H1 (cell line): ENCODE results near the gene MYOG. TPM values are rescaled to one million over a fixed set of nuclear protein-coding genes. Genes with fewer than 3 reads are reported as not detected.

Experiments used
- CTCF ChIA-PET: fragments of 300-600 bp; sonication (Branson Sonifier 250); formaldehyde crosslinking; loops from one replicate; lab custom pipeline; 2021; ENCODE audit not compliant: partially characterized antibody; lab: Charles Lee
- POLR2A ChIA-PET: fragments of 300-600 bp; sonication (Branson Sonifier 250); formaldehyde crosslinking; loops from one replicate; lab custom pipeline; 2021; ENCODE audit warnings: inconsistent platforms; ENCODE audit not compliant: partially characterized antibody; lab: Charles Lee
- DNase-seq, 2 experiments: peaks; one replicate each; pipeline versions ENCODE4 v3.0.0 to v3.0.0-alpha.2; 2010 to 2022; ENCODE audit warnings: low spot score in 2 of 2, low read depth in 1 of 2, mixed read lengths in 1 of 2
- FAIRE-seq: peaks from 2 replicates; lab custom pipeline; 2011; peaks lifted over from hg19 to GRCh38; lab: Jason Lieb, UNC
- H2AFZ ChIP-seq: 2 replicates; pipeline ENCODE4 v1.8.1; 2012; ENCODE audit warnings: low read length, inconsistent platforms
- H2AK5ac ChIP-seq: 2 replicates; pipeline ENCODE4 v1.6.1; 2013; ENCODE audit warnings: low read depth, low read length
- H2BK120ac ChIP-seq: replicated peaks from 2 replicates; pipeline ENCODE3; 2013; ENCODE audit warnings: low read depth, low read length, inconsistent platforms
- H2BK12ac ChIP-seq: 2 replicates; pipeline ENCODE4 v1.6.1; 2013; ENCODE audit warnings: low read depth, low read length
- H2BK15ac ChIP-seq: 2 replicates; pipeline ENCODE4 v1.6.1; 2013; ENCODE audit warnings: low read length
- H2BK20ac ChIP-seq: 2 replicates; pipeline ENCODE4 v1.6.1; 2013; ENCODE audit warnings: low read length
- H2BK5ac ChIP-seq: 2 replicates; pipeline ENCODE4 v1.6.1; 2013; ENCODE audit warnings: low read depth, low read length
- H3K14ac ChIP-seq: 2 replicates; pipeline ENCODE4 v1.6.1; 2013; ENCODE audit warnings: inconsistent platforms; ENCODE audit not compliant: insufficient read length
- H3K18ac ChIP-seq: 2 replicates; pipeline ENCODE4 v1.6.1; 2013; ENCODE audit warnings: low read length; ENCODE audit errors: extremely low read depth
- H3K23ac ChIP-seq: 2 replicates; pipeline ENCODE4 v1.6.1; 2013; ENCODE audit warnings: inconsistent platforms; ENCODE audit not compliant: insufficient read length
- H3K23me2 ChIP-seq: 2 replicates; pipeline ENCODE4 v1.6.1; 2013; ENCODE audit warnings: low read depth, low read length
- H3K27ac ChIP-seq: 2 replicates; pipeline ENCODE4 v1.6.1; 2011; ENCODE audit warnings: low read depth, low read length, inconsistent platforms
- H3K27me3 ChIP-seq, 4 experiments: replicated peaks in 1 of 4; 1 replicate in 1 of 4; 2 replicates in 3 of 4; pipeline versions ENCODE4 v1.6.1 to v1.8.1; 2011 to 2013; ENCODE audit warnings: low read length in 3 of 4, mild to moderate bottlenecking in 3 of 4, inconsistent platforms in 2 of 4, mixed read lengths in 2 of 4, moderate library complexity in 1 of 4; ENCODE audit not compliant: control insufficient read depth in 3 of 4, insufficient read depth in 3 of 4; ENCODE audit errors: extremely low read depth in 1 of 4
- H3K36me3 ChIP-seq, 4 experiments: 2 replicates each; pipeline versions ENCODE4 v1.6.1 to v1.8.1; 2011 to 2013; ENCODE audit warnings: mild to moderate bottlenecking in 4 of 4, low read length in 3 of 4, moderate library complexity in 2 of 4, control low read depth in 1 of 4, inconsistent platforms in 1 of 4; ENCODE audit not compliant: insufficient read depth in 4 of 4, control insufficient read depth in 2 of 4
- H3K4ac ChIP-seq: replicated peaks from 2 replicates; pipeline ENCODE3; 2013; ENCODE audit warnings: low read length, low read depth, mixed read lengths, inconsistent platforms; ENCODE audit not compliant: insufficient read length
- H3K4me1 ChIP-seq, 4 experiments: replicated peaks in 1 of 4; 1 replicate in 1 of 4; 2 replicates in 3 of 4; pipeline versions ENCODE4 v1.6.1 to v1.8.1; 2011 to 2013; ENCODE audit warnings: low read length in 3 of 4, inconsistent platforms in 2 of 4, mixed read lengths in 1 of 4; ENCODE audit not compliant: insufficient read depth in 4 of 4, control insufficient read depth in 3 of 4
- H3K4me2 ChIP-seq, 2 experiments: 2 replicates each; pipeline versions ENCODE4 v1.6.1 to v1.8.1; 2011 to 2013; ENCODE audit warnings: low read depth in 2 of 2, low read length in 2 of 2, control low read depth in 1 of 2, inconsistent platforms in 1 of 2, mild to moderate bottlenecking in 1 of 2; ENCODE audit not compliant: insufficient read depth in 1 of 2
- H3K4me3 ChIP-seq, 4 experiments: fragments of 200-600, 300-600 bp in 1 of 4; sonication (generic), shearing (Covaris generic), sonication (Bioruptor Twin) in 1 of 4; 2 replicates each; pipeline versions ENCODE4 v1.5.1 to v1.8.1; 2011 to 2016; ENCODE audit warnings: low read length in 4 of 4, low read depth in 3 of 4, control low read depth in 2 of 4, inconsistent platforms in 2 of 4, mild to moderate bottlenecking in 2 of 4, mixed read lengths in 1 of 4, moderate library complexity in 1 of 4; ENCODE audit not compliant: insufficient read depth in 2 of 4; ENCODE audit errors: extremely low read depth in 1 of 4
- H3K56ac ChIP-seq: replicated peaks from 2 replicates; pipeline ENCODE3; 2013; ENCODE audit warnings: low read depth, mild to moderate bottlenecking, mixed read lengths, low read length, inconsistent platforms; ENCODE audit not compliant: insufficient read length
- H3K79me1 ChIP-seq: 2 replicates; pipeline ENCODE4 v1.6.1; 2013; ENCODE audit warnings: low read depth, low read length, control low read depth
- H3K79me2 ChIP-seq, 2 experiments: 2 replicates each; pipeline versions ENCODE4 v1.6.1 to v1.8.1; 2012 to 2013; ENCODE audit warnings: low read length in 2 of 2, mild to moderate bottlenecking in 2 of 2, inconsistent platforms in 1 of 2; ENCODE audit not compliant: insufficient read depth in 2 of 2, control insufficient read depth in 1 of 2
- H3K9ac ChIP-seq, 4 experiments: replicated peaks in 1 of 4; 1 replicate in 1 of 4; 2 replicates in 3 of 4; pipeline versions ENCODE4 v1.6.1 to v1.8.1; 2011 to 2013; ENCODE audit warnings: low read depth in 3 of 4, low read length in 3 of 4, control low read depth in 2 of 4, mild to moderate bottlenecking in 2 of 4, moderate library complexity in 2 of 4, inconsistent platforms in 1 of 4; ENCODE audit errors: extremely low read depth in 1 of 4
- H3K9me3 ChIP-seq, 2 experiments: 2 replicates each; pipeline versions ENCODE4 v1.6.1 to v1.8.1; 2012 to 2013; ENCODE audit warnings: mild to moderate bottlenecking in 2 of 2, moderate library complexity in 2 of 2, control low read depth in 1 of 2, inconsistent platforms in 1 of 2, low read depth in 1 of 2, low read length in 1 of 2, mixed read lengths in 1 of 2; ENCODE audit not compliant: insufficient read depth in 2 of 2
- H4K20me1 ChIP-seq, 2 experiments: replicated peaks in 1 of 2; 2 replicates each; pipeline versions ENCODE3 to v1.8.1; 2011 to 2013; ENCODE audit warnings: inconsistent platforms in 2 of 2, low read length in 2 of 2, mild to moderate bottlenecking in 1 of 2; ENCODE audit not compliant: insufficient read depth in 2 of 2, control insufficient read depth in 1 of 2
- H4K5ac ChIP-seq: 2 replicates; pipeline ENCODE4 v1.6.1; 2013; ENCODE audit warnings: low read length, low read depth, mixed read lengths, inconsistent platforms; ENCODE audit not compliant: insufficient read length
- H4K8ac ChIP-seq: 2 replicates; pipeline ENCODE4 v1.8.0; 2013; ENCODE audit warnings: mild to moderate bottlenecking, moderate library complexity, low read length, inconsistent platforms; ENCODE audit not compliant: insufficient read depth; ENCODE audit errors: extremely low read depth
- H4K91ac ChIP-seq: replicated peaks from 2 replicates; pipeline ENCODE3; 2013; ENCODE audit warnings: low read length, mixed read lengths, inconsistent platforms; ENCODE audit not compliant: insufficient read length
- CEBPB ChIP-seq: IDR thresholded peaks from 2 replicates; pipeline ENCODE4 v1.6.1; 2012; ENCODE audit warnings: low read depth, low read length
- PHF8 ChIP-seq: fragments of 200-600 bp; sonication (generic); conservative IDR thresholded peaks from 2 replicates; pipeline ENCODE4 v1.7.1; 2012; ENCODE audit warnings: low read depth, mild to moderate bottlenecking, inconsistent platforms, low read length, moderate library complexity
- RNF2 ChIP-seq: fragments of 200-900, 300-1000 bp; sonication (generic); IDR thresholded peaks from 2 replicates; pipeline ENCODE4 v1.7.1; 2016; ENCODE audit warnings: borderline replicate concordance, low read depth, mild to moderate bottlenecking, antibody characterized with exemption, low read length; ENCODE audit not compliant: poor library complexity, severe bottlenecking; ENCODE audit errors: missing control alignments
- SAP30 ChIP-seq: fragments of 300-600 bp; sonication (generic); IDR thresholded peaks from 2 replicates; pipeline ENCODE4 v1.7.1; 2012; ENCODE audit warnings: low read length, moderate library complexity, mild to moderate bottlenecking, inconsistent platforms; ENCODE audit not compliant: insufficient read depth, insufficient replicate concordance
- SUZ12 ChIP-seq: fragments of 200-600 bp; sonication (generic); IDR thresholded peaks from 2 replicates; pipeline ENCODE4 v1.6.1; 2012; ENCODE audit warnings: mild to moderate bottlenecking, inconsistent platforms, low read length, moderate library complexity, mixed read lengths
- WGBS, 2 experiments: shearing (Covaris generic) in 1 of 2; methylation state at CpG; one replicate each; pipeline versions ENCODE4 v1.1.6 to v1.1.7; 2013 to 2015; ENCODE audit warnings: low lambda C conversion rate in 2 of 2, mixed read lengths in 2 of 2, inconsistent platforms in 1 of 2, low coverage in 1 of 2, missing lambda C conversion rate in 1 of 2; ENCODE audit not compliant: insufficient replicate concordance in 2 of 2, insufficient coverage in 1 of 2, insufficient read length in 1 of 2; ENCODE audit errors: extremely low coverage in 1 of 2, missing lambda C conversion rate in 1 of 2; 5-methylcytosine and 5-hydroxymethylcytosine counted together
- polyA plus RNA-seq, 7 experiments: library from polyadenylated mRNA; depleted of rRNA in 3 of 7; stranded (reverse) in 5 of 7; unstranded in 2 of 7; fragments of >200 nt in 5 of 7; fragments of 200-250 nt in 2 of 7; gene quantifications; 1 replicate in 5 of 7; 2 replicates in 1 of 7; 4 replicates in 1 of 7; pipeline versions ENCODE4 v1.2.1 to v1.2.3, GENCODE V29; 2011 to 2013; ENCODE audit warnings: missing spikeins in 2 of 7, mixed read lengths in 2 of 7
- total RNA-seq: library from RNA; stranded (reverse); fragmentation: NEBNext Ultra II Directional; extraction: Animal tissue kit (Norgen Biotek cat#: 25700); gene quantifications from 2 replicates; pipeline ENCODE4 v1.2.1, GENCODE V29; 2021

Gene MYOG
- total and polyA plus RNA-seq, 2 of the 8 experiments (the other 6 are each of a cell fraction or from before 2014, with no cell fraction given) = not detected

DNA sequence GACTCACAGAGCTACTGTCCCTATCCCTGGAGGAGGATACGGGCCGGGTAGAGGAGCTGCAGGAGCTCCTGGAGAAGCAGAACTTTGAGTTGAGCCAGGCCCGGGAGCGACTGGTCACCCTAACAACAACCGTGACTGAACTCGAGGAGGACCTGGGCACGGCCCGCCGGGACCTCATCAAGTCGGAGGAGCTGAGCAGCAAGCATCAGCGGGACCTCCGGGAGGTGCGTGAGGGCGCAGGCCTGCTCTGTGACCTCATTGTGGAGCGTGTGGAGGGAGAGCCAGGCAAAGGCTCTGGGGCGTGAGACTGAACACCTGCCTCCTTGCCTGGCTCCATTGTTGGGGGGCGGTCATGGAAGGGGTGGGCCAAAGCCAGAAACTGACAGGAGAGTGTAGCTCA, 40.5 kb downstream of the MYOG start:
- Histone ChIP-seq H3K27ac (no peak overlapping the region), H3K56ac (no peak overlapping the region), H3K36me3 (no peaks in the 10 kb centered on the region; a peak in 2 of 8 replicates), H3K4me3 (no peak overlapping the region), H3K18ac (no peak overlapping the region; the same call in 1 of the 2 replicates), H3K9ac (no peak overlapping the region), H3K23ac (no peak overlapping the region), H2BK5ac (no peak overlapping the region), H2BK15ac (no peak overlapping the region), H4K20me1 (no peaks in the 10 kb centered on the region), H3K9me3 (no peaks in the 10 kb centered on the region), H2BK120ac (no peak overlapping the region), H3K4me1 (peaks cover 0 to 14% (median 4%) of the 10 kb centered on the region in 4 experiments; a peak in 6 of 7 replicates), H2AFZ (no peak overlapping the region), H3K27me3 (no peaks in the 10 kb centered on the region), H3K23me2 (no peaks in the 10 kb centered on the region), H3K14ac (no peak overlapping the region), H2BK20ac (no peak overlapping the region), H2AK5ac (no peak overlapping the region), H3K4me2 (no peak overlapping the region), H4K91ac (no peak overlapping the region), H2BK12ac (no peak overlapping the region), H3K4ac (no peak overlapping the region), H3K79me2 (no peaks in the 10 kb centered on the region)
- CTCF ChIA-PET = interaction anchor here (1.8 to 49.7 kb wide), 8 partner anchors 3 to 224 kb away, joined by 5 to 1089 read pairs (median 210); partner anchors contain the start of genes ADORA1, MYBPH, MYOG and PPFIA4
- DNase-seq = no peak
- 89% methylated on average over 17 of the region's 17 CpGs; no CpG with 5 or more reads in 1 of the 2 experiments for WGBS, 2 experiments
- no peak for FAIRE-seq
- TF ChIP-seq RNF2 = no peak
- TF ChIP-seq PHF8 = no peak
- TF ChIP-seq SAP30 = no peak
- TF ChIP-seq CEBPB = no peak
- TF ChIP-seq SUZ12 = no peak
- TF ChIP-seq, all 59 proteins: peak for 0
- Histone ChIP-seq H4K5ac (no peak overlapping the region), H3K79me1 (0 out of 2 replicates have a peak, but pooled peaks cover 4% of the 10 kb centered on the region), H4K8ac (peak overlapping the region; percentile 39; the same call in 1 of the 2 replicates)
- POLR2A ChIA-PET = interaction anchor here (1.1 kb wide), 1 partner anchor 20 kb away, joined by 3 read pairs; no protein-coding TSS in a partner anchor
